Esophagus (tissue), 2 donors: ENCODE data around the gene CCNL1. TPM values are rescaled to one million over a fixed set of nuclear protein-coding genes. Genes with fewer than 3 reads are reported as not detected.

Experiments used
- H3K27ac ChIP-seq, 2 donors: one replicate each; pipeline ENCODE4 v1.5.1; 2013; ENCODE audit warnings: low read depth in 2 of 2, mild to moderate bottlenecking in 2 of 2, inconsistent platforms in 1 of 2, low read length in 1 of 2, moderate library complexity in 1 of 2
- H3K27me3 ChIP-seq, 2 donors: one replicate each; pipeline ENCODE4 v1.6.1; 2013; ENCODE audit warnings: low read length in 2 of 2, control low read depth in 1 of 2, mild to moderate bottlenecking in 1 of 2; ENCODE audit not compliant: insufficient read depth in 2 of 2, control insufficient read depth in 1 of 2
- H3K36me3 ChIP-seq, 2 donors: one replicate each; pipeline ENCODE4 v1.6.1; 2013; ENCODE audit warnings: low read length in 1 of 2; ENCODE audit not compliant: control insufficient read depth in 2 of 2, insufficient read depth in 2 of 2
- H3K4me1 ChIP-seq, 2 donors: one replicate each; pipeline ENCODE4 v1.6.1; 2013; ENCODE audit warnings: low read length in 1 of 2; ENCODE audit not compliant: control insufficient read depth in 2 of 2, insufficient read depth in 2 of 2
- H3K4me3 ChIP-seq, 2 donors: one replicate each; pipeline ENCODE4 v1.5.1; 2013; ENCODE audit warnings: low read length in 2 of 2, mild to moderate bottlenecking in 2 of 2, low read depth in 1 of 2, moderate library complexity in 1 of 2
- H3K9me3 ChIP-seq, 2 donors: one replicate each; pipeline ENCODE4 v1.6.1; 2013; ENCODE audit warnings: mild to moderate bottlenecking in 2 of 2, low read depth in 1 of 2, low read length in 1 of 2, moderate library complexity in 1 of 2; ENCODE audit not compliant: control insufficient read depth in 2 of 2, insufficient read depth in 1 of 2
- WGBS, 2 donors: extraction: QIAGEN DNeasy Blood & Tissue Kit; methylation state at CpG; one replicate each; pipeline ENCODE4 v1.1.7; 2013; 5-methylcytosine and 5-hydroxymethylcytosine counted together
- polyA plus RNA-seq, 2 donors: library from polyadenylated mRNA; stranded (reverse); fragments of 200-250 nt; gene quantifications; one replicate each; pipeline ENCODE4 v1.2.3, GENCODE V29; 2013
- donor health status: healthy with polysubstance abuse.
- donor health status: Bipolar disorder and iron deficiency.

The CCNL1 gene
- polyA plus RNA-seq, 2 donors = 62.5 to 73.1 TPM

- no peak overlapping the region for H3K27ac ChIP-seq
- WGBS, 2 donors = 66 to 67% methylated on average over 7 of the region's 7 CpGs
Measured at GRCh38 chr3:157119369-157119951, 40.5 kb downstream of the CCNL1 start.

GRCh38 chr3:157117875-157118654, 41.9 kb downstream of the CCNL1 start:
- Histone ChIP-seq H3K4me3 (no peak overlapping the region), H3K9me3 (no peaks in the 10 kb centered on the region), H3K36me3 (no peaks in the 10 kb centered on the region), H3K4me1 (no peaks in the 10 kb centered on the region), H3K27me3 (peaks cover 0 to 2% of the 10 kb centered on the region in 2 donors), H3K27ac (no peak overlapping the region)
- WGBS, 2 donors = 85% methylated on average over 4 of the region's 4 CpGs

More at GRCh38 chr3:157119369-157119951, 40.5 kb downstream of the CCNL1 start:
- Histone ChIP-seq H3K9me3 (no peaks in the 10 kb centered on the region), H3K27me3 (peaks cover 0 to 2% of the 10 kb centered on the region in 2 donors), H3K4me1 (no peaks in the 10 kb centered on the region), H3K36me3 (no peaks in the 10 kb centered on the region), H3K4me3 (no peak overlapping the region)

GRCh38 chr3:157117206-157117605, 42.7 kb downstream of the CCNL1 start:
- Histone ChIP-seq H3K4me3 (no peak overlapping the region), H3K9me3 (no peaks in the 10 kb centered on the region), H3K4me1 (no peaks in the 10 kb centered on the region), H3K27me3 (peaks cover 0 to 2% of the 10 kb centered on the region in 2 donors), H3K36me3 (no peaks in the 10 kb centered on the region), H3K27ac (no peak overlapping the region)
- 69 to 73% methylated on average over 3 of the region's 3 CpGs for WGBS, 2 donors

- Histone ChIP-seq H3K9me3 (no peaks in the 10 kb centered on the region), H3K27me3 (peaks cover 0 to 2% of the 10 kb centered on the region in 2 donors), H3K27ac (no peak overlapping the region), H3K4me3 (no peak overlapping the region), H3K36me3 (no peaks in the 10 kb centered on the region), H3K4me1 (no peaks in the 10 kb centered on the region)
- WGBS, 2 donors = 83 to 87% methylated on average over 4 of the region's 4 CpGs
Measured at GRCh38 chr3:157116017-157116416, 43.9 kb downstream of the CCNL1 start.

- Histone ChIP-seq H3K4me3 (no peak overlapping the region), H3K27me3 (peaks cover 0 to 2% of the 10 kb centered on the region in 2 donors), H3K27ac (no peak overlapping the region), H3K9me3 (no peaks in the 10 kb centered on the region), H3K4me1 (no peaks in the 10 kb centered on the region), H3K36me3 (no peaks in the 10 kb centered on the region)
- WGBS, 2 donors = 68 to 70% methylated on average over 10 of the region's 10 CpGs
Measured at GRCh38 chr3:157115069-157116006, 44.6 kb downstream of the CCNL1 start.

- peaks cover 0 to 2% of the 10 kb centered on the region in 2 donors for H3K27me3 ChIP-seq
- no peaks in the 10 kb centered on the region for H3K36me3 ChIP-seq
- H3K27ac ChIP-seq = no peak overlapping the region
- H3K4me3 ChIP-seq = no peak overlapping the region
- no peaks in the 10 kb centered on the region for H3K9me3 ChIP-seq
- no peaks in the 10 kb centered on the region for H3K4me1 ChIP-seq
- WGBS, 2 donors = 88 to 93% methylated on average over 3 of the region's 3 CpGs
Measured at GRCh38 chr3:157113832-157114505, 46.0 kb downstream of the CCNL1 start.

GRCh38 chr3:157112536-157112935, 47.4 kb downstream of the CCNL1 start:
- 86 to 89% methylated on average over 4 of the region's 4 CpGs for WGBS, 2 donors
- Histone ChIP-seq H3K9me3 (no peaks in the 10 kb centered on the region), H3K4me1 (no peaks in the 10 kb centered on the region), H3K36me3 (no peaks in the 10 kb centered on the region), H3K27ac (no peak overlapping the region), H3K4me3 (no peak overlapping the region), H3K27me3 (peaks cover 0 to 2% of the 10 kb centered on the region in 2 donors)

GRCh38 chr3:157111518-157111917, 48.4 kb downstream of the CCNL1 start:
- peaks cover 0 to 2% of the 10 kb centered on the region in 2 donors for H3K27me3 ChIP-seq
- H3K9me3 ChIP-seq = no peaks in the 10 kb centered on the region
- H3K4me3 ChIP-seq = no peak overlapping the region
- WGBS, 2 donors = 62 to 77% methylated on average over 2 of the region's 2 CpGs
- H3K27ac ChIP-seq = no peak overlapping the region
- peaks cover 0 to 2% of the 10 kb centered on the region in 2 donors for H3K4me1 ChIP-seq
- H3K36me3 ChIP-seq = no peaks in the 10 kb centered on the region

GRCh38 chr3:157110761-157111278, 49.1 kb downstream of the CCNL1 start:
- H3K9me3 ChIP-seq = no peaks in the 10 kb centered on the region
- peaks cover 0 to 2% of the 10 kb centered on the region in 2 donors for H3K4me1 ChIP-seq
- WGBS, 2 donors = 66 to 68% methylated on average over 6 of the region's 6 CpGs
- H3K27me3 ChIP-seq = no peaks in the 10 kb centered on the region
- no peak overlapping the region for H3K27ac ChIP-seq
- no peaks in the 10 kb centered on the region for H3K36me3 ChIP-seq
- no peak overlapping the region for H3K4me3 ChIP-seq
